DOHH2 (cell line): Measurements from ENCODE around the gene VKORC1L1.

Source experiments
- CTCF ChIP-seq: fragments of 200-600 bp; sonication (generic); IDR thresholded peaks from one replicate; pipeline ENCODE4 v1.5.1; 2014; ENCODE audit warnings: antibody characterized with exemption, mild to moderate bottlenecking, low read depth, low read length; ENCODE audit not compliant: poor library complexity, severe bottlenecking
- EZH2phosphoT487 ChIP-seq: fragments of 200-600 bp; sonication (generic); IDR thresholded peaks from 2 replicates; pipeline ENCODE4 v1.6.1; 2017; ENCODE audit warnings: borderline replicate concordance, mild to moderate bottlenecking, antibody characterized with exemption, low read length, moderate library complexity, mixed read lengths

- TF ChIP-seq CTCF (no peak), EZH2phosphoT487 (no peak)
Measured at GRCh38 chr7:65981965-65982792, 109.3 kb downstream of the VKORC1L1 start, which contains the start of gene GUSB.
